GM12878 (cell line): ENCODE measurements around the gene POLRMT. TPM values are rescaled to one million over a fixed set of nuclear protein-coding genes. Genes with fewer than 3 reads are reported as not detected.

ENCODE experiments used
- BHLHE40 ChIP-seq, 2 experiments: fragments of 450-650 bp in 1 of 2; IDR thresholded peaks; 2 replicates each; pipeline ENCODE4 v1.6.1; 2011 to 2017; ENCODE audit warnings: low read depth in 2 of 2, borderline replicate concordance in 1 of 2, improper control_type of control experiment in 1 of 2, low read length in 1 of 2, mild to moderate bottlenecking in 1 of 2
- PML ChIP-seq: IDR thresholded peaks from 2 replicates; pipeline ENCODE4 v1.6.1; 2012; ENCODE audit warnings: low read length, inconsistent platforms
- POLR2A ChIP-seq: IDR thresholded peaks from 2 replicates; pipeline ENCODE4 v1.6.1; 2011; ENCODE audit warnings: low read depth, mild to moderate bottlenecking, low read length
- PRDM15 ChIP-seq: fragments of 450-650 bp; formaldehyde crosslinking; IDR thresholded peaks from 2 replicates; pipeline ENCODE4 v1.4.0; 2020; ENCODE audit warnings: mild to moderate bottlenecking, moderate library complexity
- RAD51 ChIP-seq: fragments of 450-650 bp; IDR thresholded peaks from 2 replicates; pipeline ENCODE4 v1.6.1; 2016; ENCODE audit warnings: moderate library complexity, mild to moderate bottlenecking, inconsistent platforms
- RFX5 ChIP-seq: IDR thresholded peaks from 2 replicates; pipeline ENCODE4 v1.6.1; 2011; ENCODE audit warnings: low read depth, low read length, improper control_type of control experiment
- TCF3 ChIP-seq: IDR thresholded peaks from 2 replicates; pipeline ENCODE4 v1.6.1; 2012; ENCODE audit warnings: low read depth, mild to moderate bottlenecking, low read length, borderline replicate concordance; ENCODE audit not compliant: insufficient read depth
- TCF7 ChIP-seq: IDR thresholded peaks from 2 replicates; pipeline ENCODE4 v1.6.1; 2014; ENCODE audit warnings: antibody characterized with exemption, borderline replicate concordance
- YY1 ChIP-seq: IDR thresholded peaks from 2 replicates; pipeline ENCODE4 v1.6.1; 2011; ENCODE audit warnings: low read depth, mild to moderate bottlenecking, low read length
- polyA plus RNA-seq, 11 experiments: library from polyadenylated mRNA; depleted of rRNA in 4 of 11; unstranded in 6 of 11; stranded (reverse) in 5 of 11; fragments of >200 nt; fragmentation: Nextera tagmentation in 4 of 11; fragmentation: Illumina TruSeq in 1 of 11; extraction: Ambion mirVana in 4 of 11; extraction: Trizol in 1 of 11; gene quantifications; 1 replicate in 1 of 11; 2 replicates in 10 of 11; pipeline versions ENCODE4 v1.2.1 to v1.2.3, GENCODE V29; 2011 to 2016; ENCODE audit warnings: inconsistent platforms in 2 of 11, missing spikeins in 2 of 11, low read depth in 1 of 11
- total RNA-seq, 4 experiments: library from RNA; depleted of rRNA in 3 of 4; stranded (reverse); fragments of >200 nt in 3 of 4; fragmentation: Illumina TruSeq in 1 of 4; extraction: Trizol in 1 of 4; gene quantifications; 2 replicates each; pipeline versions ENCODE4 v1.2.1 to v1.2.3, GENCODE V29; 2013 to 2021
- TF ChIP-seq, protein P1 (sequence below): fragments of 450-650 bp; IDR thresholded peaks from 2 replicates; pipeline ENCODE4 v1.6.1; 2017; ENCODE audit warnings: borderline replicate concordance

POLRMT gene
- total and polyA plus RNA-seq, 10 of the 15 experiments (the other 5 are each of a cell fraction or from before 2014, with no cell fraction given): 9.9 to 57.6 (median 34.6) TPM

DNA sequence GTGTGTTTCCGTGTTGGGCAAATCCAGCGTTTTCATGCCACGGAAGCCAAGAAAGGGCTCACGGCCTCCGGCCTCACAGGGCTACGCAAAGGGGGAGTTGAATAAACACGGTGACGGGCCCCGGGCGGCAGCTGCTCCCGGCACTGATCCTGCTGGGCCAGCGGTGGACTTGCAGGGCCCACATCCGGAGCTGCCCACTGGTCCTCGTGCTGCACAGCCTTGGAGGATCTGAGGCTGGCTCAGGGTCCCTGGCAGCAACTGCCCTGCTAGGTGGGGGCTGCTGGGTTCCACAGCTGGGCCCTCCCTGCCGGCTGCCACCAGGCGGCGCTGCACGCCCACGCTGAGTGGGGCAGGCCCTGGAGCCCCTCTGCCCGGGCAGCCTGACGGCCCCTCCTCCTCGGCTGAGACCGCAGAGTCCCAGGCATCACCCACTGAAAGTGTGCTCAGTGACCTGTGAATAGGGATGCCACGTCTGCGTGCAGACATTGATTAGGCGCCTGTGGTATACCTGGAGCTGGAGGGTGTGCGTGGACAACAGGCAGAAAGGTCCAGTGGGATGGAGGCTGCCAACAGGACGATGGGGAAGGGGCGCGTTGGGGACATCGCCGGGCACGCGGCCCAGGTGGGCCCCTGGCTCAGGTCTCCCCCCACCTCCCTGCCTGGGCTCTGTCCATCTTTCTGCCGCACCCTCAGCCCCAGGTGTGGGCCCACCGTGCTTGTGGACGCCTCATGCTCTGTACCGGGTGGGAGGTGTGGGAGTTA is 48.9 kb downstream of the POLRMT start (continued):
- TF ChIP-seq PRDM15 (no peak), PML (0 out of 2 replicates have a peak, but pooled peaks have one; percentile 21), TCF3 (peak; percentile 83), YY1 (peak; percentile 44), POLR2A (peak; percentile 68), BHLHE40 (IDR thresholded peaks at IDR 0.05; ENCODE audit: borderline replicate concordance in 1 of 2, low read depth in 2 of 2, low read length in 1 of 2) (peak in 1 of 2 experiments; percentile 31; a peak in 1 of 4 replicates), RFX5 (no peak), RAD51 (no peak), TCF7 (no peak)
- TF ChIP-seq, protein P1, sequence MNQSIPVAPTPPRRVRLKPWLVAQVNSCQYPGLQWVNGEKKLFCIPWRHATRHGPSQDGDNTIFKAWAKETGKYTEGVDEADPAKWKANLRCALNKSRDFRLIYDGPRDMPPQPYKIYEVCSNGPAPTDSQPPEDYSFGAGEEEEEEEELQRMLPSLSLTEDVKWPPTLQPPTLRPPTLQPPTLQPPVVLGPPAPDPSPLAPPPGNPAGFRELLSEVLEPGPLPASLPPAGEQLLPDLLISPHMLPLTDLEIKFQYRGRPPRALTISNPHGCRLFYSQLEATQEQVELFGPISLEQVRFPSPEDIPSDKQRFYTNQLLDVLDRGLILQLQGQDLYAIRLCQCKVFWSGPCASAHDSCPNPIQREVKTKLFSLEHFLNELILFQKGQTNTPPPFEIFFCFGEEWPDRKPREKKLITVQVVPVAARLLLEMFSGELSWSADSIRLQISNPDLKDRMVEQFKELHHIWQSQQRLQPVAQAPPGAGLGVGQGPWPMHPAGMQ: no peak
